NCI-H146 treated with DMSO at 0.1 percent for 48 hours (cell line): ENCODE results near the gene CEP72.
"Not testable (repeated sequence)": the region's sequence is repeated elsewhere in the genome, so short reads cannot be mapped to it uniquely, and the experiment has no call there.

Source experiments
- DNase-seq: peaks from one replicate; lab custom pipeline; 2025; ENCODE audit not compliant: unreplicated experiment; lab: John Stamatoyannopoulos, UW

CEP72 gene

DNA sequence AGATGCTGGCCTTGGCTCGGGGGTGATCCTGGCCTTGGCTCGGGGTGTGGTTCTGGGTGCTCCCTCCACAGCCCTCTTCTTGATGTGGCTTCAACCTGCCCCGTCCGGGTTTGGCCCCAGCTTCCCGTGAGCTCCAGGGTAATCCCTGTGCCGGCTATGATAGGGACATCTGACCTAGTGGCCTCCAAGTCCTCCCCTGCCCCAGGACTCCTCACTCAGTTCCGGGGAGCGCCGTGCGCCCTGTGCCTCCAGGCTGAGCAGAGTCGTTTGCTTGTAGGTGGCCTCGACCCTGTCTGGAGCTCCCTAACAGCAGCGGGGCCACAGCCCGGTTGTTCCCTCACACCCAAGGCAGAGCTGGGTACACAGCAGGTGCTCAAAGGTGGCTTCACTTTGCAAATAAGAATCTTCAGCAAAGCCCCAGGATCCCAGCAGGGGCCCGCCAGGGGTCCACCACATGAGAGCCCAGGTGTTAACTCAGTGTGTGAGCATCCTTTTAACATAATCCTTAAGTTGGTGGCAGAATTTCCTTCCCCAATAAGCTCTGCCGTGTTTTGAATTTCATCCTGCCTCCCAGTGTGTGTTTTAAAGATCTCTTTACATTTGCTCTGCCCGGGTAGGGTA is 32.3 kb upstream of the CEP72 start:
- DNase-seq, result no peak

- no peak for DNase-seq
Measured at GRCh38 chr5:580436-580835, 31.7 kb upstream of the CEP72 start.

DNA sequence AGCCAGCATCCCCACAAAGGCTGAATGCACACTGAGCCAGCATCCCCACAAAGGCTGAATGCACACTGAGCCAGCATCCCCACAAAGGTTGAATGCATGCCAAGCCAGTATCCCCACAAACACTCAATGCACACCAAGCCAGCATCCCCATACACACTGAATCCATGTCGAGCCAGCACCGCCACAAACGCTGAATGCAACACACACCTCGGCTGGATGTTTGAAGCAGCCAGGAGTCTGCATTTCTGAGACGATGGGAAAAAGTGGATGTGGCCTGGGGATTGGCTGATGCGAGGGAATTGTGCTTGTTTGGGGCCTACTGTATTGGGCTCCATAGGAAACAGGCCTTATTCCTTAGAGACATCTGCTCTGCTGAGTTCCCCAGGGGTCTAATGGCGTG is 30.9 kb upstream of the CEP72 start:
- no peak for DNase-seq

GRCh38 chr5:581941-582340 is 30.2 kb upstream of the CEP72 start:
- DNase-seq, result no peak

GRCh38 chr5:582445-582844 is 29.7 kb upstream of the CEP72 start:
- DNase-seq, result not testable (repeated sequence)

GRCh38 chr5:582936-583635 is 29.1 kb upstream of the CEP72 start:
- DNase-seq, result no peak

- DNase-seq, result no peak
Measured at GRCh38 chr5:583645-584044, 28.5 kb upstream of the CEP72 start.

DNA sequence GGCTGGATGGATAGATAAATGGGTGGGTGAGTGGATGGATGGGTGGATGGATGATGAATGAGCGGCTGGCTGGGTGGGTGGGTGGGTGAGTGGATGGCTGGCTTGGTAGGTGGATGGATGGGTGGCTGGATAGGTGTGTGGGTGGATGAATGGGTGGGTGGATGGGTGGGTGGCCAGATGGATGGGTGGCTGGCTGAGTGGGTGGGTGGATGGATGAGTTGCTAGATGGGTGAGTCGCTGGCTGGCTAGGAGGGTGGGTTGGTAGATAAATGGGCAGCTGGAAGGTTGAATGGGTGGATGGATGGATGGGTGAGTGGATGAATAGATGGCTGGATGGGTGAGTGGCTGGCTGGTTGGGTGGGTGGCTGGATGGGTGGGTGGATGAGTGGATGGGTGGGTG is 27.9 kb upstream of the CEP72 start:
- no peak for DNase-seq

GRCh38 chr5:584846-585245 is 27.3 kb upstream of the CEP72 start:
- DNase-seq, result no peak

GRCh38 chr5:585556-585955 is 26.6 kb upstream of the CEP72 start:
- no peak for DNase-seq

DNA sequence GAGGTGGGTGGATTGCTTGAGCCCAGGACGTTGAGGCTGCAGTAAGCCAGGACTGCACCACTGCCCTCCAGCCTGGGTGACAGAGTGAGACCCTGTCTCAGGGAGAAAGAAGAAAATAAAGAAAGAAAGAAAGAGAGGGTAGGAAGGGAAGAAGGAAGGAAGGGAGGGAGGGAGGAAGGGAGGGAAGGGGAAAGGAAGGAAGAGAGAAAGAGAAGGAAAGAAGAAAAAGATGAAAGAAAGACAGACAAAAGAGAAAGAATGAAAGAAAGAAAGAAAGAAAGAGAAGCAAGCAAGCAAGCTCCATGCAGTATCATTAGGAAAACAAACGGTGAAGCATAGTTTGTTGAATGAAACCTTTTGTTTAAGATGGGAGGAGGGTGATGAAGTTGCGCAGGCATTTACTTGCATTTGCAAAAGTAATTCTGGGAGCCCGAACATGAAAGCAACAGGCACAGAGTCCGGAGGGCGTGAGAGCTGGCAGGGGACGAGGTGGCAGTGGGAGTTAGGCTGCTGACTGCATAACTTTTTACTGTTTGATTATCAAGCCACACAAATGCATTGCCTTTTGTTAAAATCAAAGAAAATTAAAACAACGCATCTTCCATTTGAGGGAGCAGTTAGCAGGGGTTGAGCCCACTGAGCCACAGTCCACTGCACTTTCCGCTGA is 26.0 kb upstream of the CEP72 start:
- DNase-seq, result no peak

DNA sequence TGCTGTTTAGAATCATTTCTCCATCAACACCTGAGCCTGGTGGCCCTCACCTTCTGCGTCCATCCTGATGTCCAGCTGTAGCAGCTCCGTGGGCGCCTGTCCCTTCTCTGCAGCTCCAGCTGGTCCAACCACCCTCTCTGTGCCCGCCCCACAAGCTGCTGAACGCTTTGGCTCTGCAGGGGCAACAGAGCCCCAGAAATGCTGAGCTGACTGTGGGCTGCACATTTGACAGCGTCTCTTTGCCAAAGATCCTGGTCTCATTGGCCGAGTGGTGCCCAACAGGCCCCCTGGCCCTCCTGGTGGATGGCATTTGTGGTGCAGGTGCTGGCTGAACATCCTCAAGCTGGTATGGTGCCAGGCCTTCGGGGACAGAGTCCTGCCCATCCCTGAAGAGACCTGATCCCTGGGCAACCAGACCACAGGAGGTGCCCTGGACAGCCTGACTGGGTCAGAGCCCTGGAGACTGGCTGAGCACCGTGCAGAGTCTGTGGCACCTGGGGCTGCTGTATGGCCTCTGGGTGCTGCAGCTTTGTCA is 25.3 kb upstream of the CEP72 start:
- no peak for DNase-seq

DNA sequence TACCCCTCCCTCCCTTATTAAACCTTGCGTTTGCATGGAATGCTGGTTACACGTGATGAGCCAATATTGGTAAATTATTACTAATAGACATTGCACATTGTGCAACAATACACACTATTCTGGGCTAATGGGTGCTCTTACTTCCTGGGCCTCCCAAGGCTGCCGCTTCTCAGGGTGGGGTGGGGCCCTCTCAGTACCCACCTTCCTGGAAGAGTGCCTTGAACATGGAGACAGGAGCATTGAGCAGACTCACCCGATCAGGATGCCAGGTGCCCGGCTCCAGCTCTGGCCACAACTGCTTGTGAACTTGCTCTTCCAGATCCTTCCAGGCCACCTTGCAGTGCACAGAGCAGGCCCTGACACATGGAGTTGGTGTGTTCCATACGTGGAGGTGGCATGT is 24.7 kb upstream of the CEP72 start:
- DNase-seq, result no peak

DNA sequence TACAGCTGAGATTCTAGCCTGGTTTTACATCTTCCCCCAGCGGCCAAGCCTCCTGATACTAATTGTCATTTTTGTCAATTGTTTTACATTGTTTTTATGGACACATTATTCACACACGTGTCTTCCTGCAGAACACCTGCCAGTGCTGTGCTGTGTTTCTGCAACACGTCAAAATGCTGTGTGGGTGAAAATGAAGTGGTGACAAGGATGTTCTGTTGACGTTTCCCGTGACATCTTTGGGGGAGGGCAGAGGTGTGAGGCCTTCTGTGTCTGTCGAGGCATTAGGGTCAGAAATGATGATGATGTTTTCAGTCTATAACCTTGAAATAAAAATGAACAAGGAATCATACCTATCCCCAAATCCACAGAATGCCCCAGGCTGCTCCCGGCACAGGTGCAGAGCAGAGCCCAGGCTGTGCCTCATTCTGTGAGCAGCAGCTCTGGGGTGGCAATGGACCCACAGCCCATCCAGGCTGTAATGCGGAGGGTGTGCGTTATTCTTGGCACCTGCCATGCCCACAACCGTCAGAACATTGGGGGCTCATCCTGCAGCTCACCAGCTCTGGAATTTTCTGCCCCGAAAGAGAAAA is 23.6 kb upstream of the CEP72 start:
- DNase-seq, result no peak

GRCh38 chr5:589173-589572 is 23.0 kb upstream of the CEP72 start:
- DNase-seq, result no peak

DNA sequence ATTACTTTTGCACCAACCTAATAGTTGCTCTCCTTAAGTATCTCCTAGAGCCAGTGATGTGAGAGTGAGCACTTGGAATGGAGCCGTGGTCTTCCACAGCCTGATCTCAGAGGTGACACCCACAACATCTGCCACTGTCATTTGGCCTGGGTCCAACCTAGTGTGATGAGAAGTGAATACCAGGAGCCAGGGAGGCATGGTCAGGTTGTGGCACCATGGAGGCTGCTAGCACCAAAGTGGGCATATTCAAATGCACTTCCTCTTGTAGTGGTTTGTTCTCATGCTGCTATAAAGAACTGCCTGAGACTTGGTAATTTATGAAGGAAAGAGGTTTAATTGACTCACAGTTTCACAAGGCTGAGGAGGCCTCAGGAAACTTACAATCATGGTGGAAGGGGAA is 22.6 kb upstream of the CEP72 start:
- no peak for DNase-seq

GRCh38 chr5:590346-590745 is 21.8 kb upstream of the CEP72 start:
- no peak for DNase-seq

- no peak for DNase-seq
Measured at GRCh38 chr5:591746-592145, 20.4 kb upstream of the CEP72 start.

DNA sequence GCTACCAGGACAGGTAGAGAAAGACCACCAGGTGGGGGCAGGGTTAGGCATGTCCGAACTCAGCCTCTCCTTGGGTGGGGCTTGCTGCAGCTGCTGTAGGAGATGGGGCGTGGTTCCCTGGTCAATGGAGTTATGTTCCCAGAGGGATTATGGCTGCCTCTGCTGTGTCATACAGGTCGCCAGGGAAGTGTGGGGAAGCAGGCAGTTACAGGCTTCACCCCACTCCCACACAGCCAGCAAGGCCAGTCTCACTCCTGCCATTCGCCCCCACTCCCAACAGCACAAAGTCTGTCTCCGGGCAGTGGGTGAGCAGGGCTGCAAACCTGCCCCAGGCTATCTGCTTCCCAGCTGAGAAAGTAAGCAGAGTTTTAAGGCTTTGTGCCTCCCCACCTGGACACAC is 20.0 kb upstream of the CEP72 start:
- peak; percentile 41 for DNase-seq

GRCh38 chr5:593511-593910 is 18.6 kb upstream of the CEP72 start:
- DNase-seq, result no peak

DNA sequence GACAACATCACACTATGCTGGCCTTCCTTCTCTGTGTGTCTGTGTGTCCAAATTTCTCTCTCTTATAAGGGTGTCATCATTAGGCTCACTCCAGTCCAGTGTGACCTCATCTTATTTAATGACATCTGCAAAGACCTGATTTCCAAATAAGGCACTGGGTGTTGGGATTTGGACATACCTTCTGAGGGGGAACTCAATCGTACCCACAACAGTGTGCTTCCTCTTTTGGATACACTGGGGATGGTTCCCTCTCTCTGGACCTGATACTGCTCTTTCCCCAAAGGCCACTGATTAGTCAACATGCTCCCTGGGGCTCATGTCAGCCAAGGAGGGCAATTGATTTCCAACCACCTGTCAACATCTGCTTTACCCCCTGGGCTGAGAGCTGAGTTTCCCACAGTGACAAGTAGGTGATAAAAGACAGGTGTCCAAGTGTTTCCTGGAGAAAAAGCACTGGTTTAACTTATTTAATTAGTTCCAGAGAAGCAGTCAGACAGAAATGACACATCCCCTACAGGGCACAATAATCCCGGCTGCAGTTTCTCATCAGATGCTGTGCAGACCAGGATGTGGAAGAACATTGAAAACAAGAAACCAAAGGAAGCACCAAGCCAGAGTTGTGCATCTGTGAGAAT is 17.8 kb upstream of the CEP72 start:
- peak; percentile 81 for DNase-seq
